ENCODE measurements around the gene HS3ST4. TPM values are rescaled to one million over a fixed set of nuclear protein-coding genes. Genes with fewer than 3 reads are reported as not detected.

HS3ST4 gene
- total RNA-seq, 1 experiment from 2014 or later: not detected

DNA sequence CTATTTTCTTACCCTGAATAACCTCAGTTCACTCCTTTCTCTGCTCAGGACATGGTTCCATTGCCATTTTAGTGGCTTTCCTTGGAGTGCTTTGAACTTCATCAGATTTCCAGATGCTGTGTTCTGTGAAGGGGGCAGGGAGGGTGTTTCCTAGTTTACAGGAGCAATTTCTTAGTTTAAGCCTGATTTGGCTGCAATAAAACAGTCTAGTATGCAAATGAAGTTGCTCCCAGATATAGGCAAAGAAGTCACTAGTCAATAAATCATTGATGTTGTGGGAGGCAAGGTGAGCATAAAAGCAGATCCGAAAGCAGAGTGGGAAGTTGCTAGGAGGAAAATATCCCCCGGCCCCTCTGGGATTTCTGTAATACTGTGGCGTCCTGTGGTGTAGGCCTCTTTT lies 202.3 kb downstream of the HS3ST4 start:
- H3K27ac ChIP-seq (ENCODE audit: low read length): no peak overlapping the region
- H3K27me3 ChIP-seq (ENCODE audit: control insufficient read depth, insufficient read depth, low read length): peaks cover 5% of the 10 kb centered on the region
- TF ChIP-seq, protein P1, sequence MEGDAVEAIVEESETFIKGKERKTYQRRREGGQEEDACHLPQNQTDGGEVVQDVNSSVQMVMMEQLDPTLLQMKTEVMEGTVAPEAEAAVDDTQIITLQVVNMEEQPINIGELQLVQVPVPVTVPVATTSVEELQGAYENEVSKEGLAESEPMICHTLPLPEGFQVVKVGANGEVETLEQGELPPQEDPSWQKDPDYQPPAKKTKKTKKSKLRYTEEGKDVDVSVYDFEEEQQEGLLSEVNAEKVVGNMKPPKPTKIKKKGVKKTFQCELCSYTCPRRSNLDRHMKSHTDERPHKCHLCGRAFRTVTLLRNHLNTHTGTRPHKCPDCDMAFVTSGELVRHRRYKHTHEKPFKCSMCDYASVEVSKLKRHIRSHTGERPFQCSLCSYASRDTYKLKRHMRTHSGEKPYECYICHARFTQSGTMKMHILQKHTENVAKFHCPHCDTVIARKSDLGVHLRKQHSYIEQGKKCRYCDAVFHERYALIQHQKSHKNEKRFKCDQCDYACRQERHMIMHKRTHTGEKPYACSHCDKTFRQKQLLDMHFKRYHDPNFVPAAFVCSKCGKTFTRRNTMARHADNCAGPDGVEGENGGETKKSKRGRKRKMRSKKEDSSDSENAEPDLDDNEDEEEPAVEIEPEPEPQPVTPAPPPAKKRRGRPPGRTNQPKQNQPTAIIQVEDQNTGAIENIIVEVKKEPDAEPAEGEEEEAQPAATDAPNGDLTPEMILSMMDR (IDR thresholded peaks at IDR 0.05): no peak
- no peak for TF ChIP-seq TCF7L2 (IDR thresholded peaks at IDR 0.05; ENCODE audit: low read depth, low read length)
- no peak for TF ChIP-seq SIN3A (IDR thresholded peaks at IDR 0.05; ENCODE audit: borderline replicate concordance, insufficient read depth, low read depth, low read length)
- TF ChIP-seq, protein P2, sequence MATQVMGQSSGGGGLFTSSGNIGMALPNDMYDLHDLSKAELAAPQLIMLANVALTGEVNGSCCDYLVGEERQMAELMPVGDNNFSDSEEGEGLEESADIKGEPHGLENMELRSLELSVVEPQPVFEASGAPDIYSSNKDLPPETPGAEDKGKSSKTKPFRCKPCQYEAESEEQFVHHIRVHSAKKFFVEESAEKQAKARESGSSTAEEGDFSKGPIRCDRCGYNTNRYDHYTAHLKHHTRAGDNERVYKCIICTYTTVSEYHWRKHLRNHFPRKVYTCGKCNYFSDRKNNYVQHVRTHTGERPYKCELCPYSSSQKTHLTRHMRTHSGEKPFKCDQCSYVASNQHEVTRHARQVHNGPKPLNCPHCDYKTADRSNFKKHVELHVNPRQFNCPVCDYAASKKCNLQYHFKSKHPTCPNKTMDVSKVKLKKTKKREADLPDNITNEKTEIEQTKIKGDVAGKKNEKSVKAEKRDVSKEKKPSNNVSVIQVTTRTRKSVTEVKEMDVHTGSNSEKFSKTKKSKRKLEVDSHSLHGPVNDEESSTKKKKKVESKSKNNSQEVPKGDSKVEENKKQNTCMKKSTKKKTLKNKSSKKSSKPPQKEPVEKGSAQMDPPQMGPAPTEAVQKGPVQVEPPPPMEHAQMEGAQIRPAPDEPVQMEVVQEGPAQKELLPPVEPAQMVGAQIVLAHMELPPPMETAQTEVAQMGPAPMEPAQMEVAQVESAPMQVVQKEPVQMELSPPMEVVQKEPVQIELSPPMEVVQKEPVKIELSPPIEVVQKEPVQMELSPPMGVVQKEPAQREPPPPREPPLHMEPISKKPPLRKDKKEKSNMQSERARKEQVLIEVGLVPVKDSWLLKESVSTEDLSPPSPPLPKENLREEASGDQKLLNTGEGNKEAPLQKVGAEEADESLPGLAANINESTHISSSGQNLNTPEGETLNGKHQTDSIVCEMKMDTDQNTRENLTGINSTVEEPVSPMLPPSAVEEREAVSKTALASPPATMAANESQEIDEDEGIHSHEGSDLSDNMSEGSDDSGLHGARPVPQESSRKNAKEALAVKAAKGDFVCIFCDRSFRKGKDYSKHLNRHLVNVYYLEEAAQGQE (IDR thresholded peaks at IDR 0.05; ENCODE audit: insufficient read depth in 1 of 2, low read depth in 2 of 2, low read length in 1 of 2): no peak
- no peak for TF ChIP-seq POLR2AphosphoS5 (IDR thresholded peaks at IDR 0.05; ENCODE audit: low read depth, low read length)
- H3K4me1 ChIP-seq (ENCODE audit: control insufficient read depth, insufficient read depth, low read length): no peaks in the 10 kb centered on the region
- intact Hi-C loops (cut with micrococcal nuclease; ENCODE audit: unreplicated experiment): no loop called here
- no peaks in the 10 kb centered on the region for H3K9me3 ChIP-seq (ENCODE audit: control insufficient read depth, insufficient read depth, low read depth, low read length)
- ATAC-seq (no peak), DNase-seq (ENCODE audit: low read depth, low spot score) (no peak)
- in situ Hi-C loops (cut with HindIII; ENCODE audit: low pct_unique_long_range_greater_than_20kb, low sequenced_read_pairs): no loop called here
- ChIA-PET POLR2A (no interaction called here), CTCF (no interaction called here)
- H3K36me3 ChIP-seq (ENCODE audit: control insufficient read depth, insufficient read depth, low read length): no peaks in the 10 kb centered on the region
- H3K4me3 ChIP-seq (ENCODE audit: low read depth in 2 of 2, low read length in 2 of 2): no peak overlapping the region
- no TSS peak for BruUV-seq (replicated peaks)

DNA sequence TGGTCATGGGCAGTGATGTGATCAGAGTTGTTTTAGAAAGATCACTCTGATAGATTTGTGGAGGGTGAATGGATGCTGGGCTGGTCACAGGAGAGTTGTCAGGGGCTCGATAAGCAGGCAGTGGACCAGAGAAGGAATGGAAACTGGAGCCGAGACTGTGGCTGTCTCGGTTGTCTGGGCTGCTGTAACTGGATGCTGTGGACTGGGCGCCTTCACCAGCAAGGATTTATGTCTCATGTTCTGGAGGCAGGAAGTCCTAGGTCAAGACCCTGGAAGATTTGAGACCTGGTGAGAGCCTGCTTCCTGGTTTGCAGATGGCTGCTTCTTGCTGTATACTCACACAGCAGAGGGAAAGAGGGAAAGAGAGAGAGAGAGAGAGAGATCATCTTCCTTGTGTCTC lies 203.6 kb downstream of the HS3ST4 start:
- Histone ChIP-seq H3K27me3 (ENCODE audit: control insufficient read depth, insufficient read depth, low read length) (peaks cover 4% of the 10 kb centered on the region), H3K36me3 (ENCODE audit: control insufficient read depth, insufficient read depth, low read length) (no peaks in the 10 kb centered on the region), H3K4me3 (ENCODE audit: low read depth in 2 of 2, low read length in 2 of 2) (no peak overlapping the region), H3K27ac (ENCODE audit: low read length) (no peak overlapping the region), H3K4me1 (ENCODE audit: control insufficient read depth, insufficient read depth, low read length) (no peaks in the 10 kb centered on the region), H3K9me3 (ENCODE audit: control insufficient read depth, insufficient read depth, low read depth, low read length) (no peaks in the 10 kb centered on the region)
- BruUV-seq (replicated peaks): no TSS peak
- POLR2A ChIA-PET: no interaction called here
- no peak for ATAC-seq
- no peak for TF ChIP-seq TCF7L2 (IDR thresholded peaks at IDR 0.05; ENCODE audit: low read depth, low read length)
- TF ChIP-seq, protein P1 (IDR thresholded peaks at IDR 0.05): no peak
- TF ChIP-seq, protein P2 (IDR thresholded peaks at IDR 0.05; ENCODE audit: insufficient read depth in 1 of 2, low read depth in 2 of 2, low read length in 1 of 2): no peak
- TF ChIP-seq POLR2AphosphoS5 (IDR thresholded peaks at IDR 0.05; ENCODE audit: low read depth, low read length): no peak
- no peak for TF ChIP-seq SIN3A (IDR thresholded peaks at IDR 0.05; ENCODE audit: borderline replicate concordance, insufficient read depth, low read depth, low read length)
- in situ Hi-C loops (cut with HindIII; ENCODE audit: low pct_unique_long_range_greater_than_20kb, low sequenced_read_pairs): no loop called here
- CTCF ChIA-PET: no interaction called here
- DNase-seq (ENCODE audit: low read depth, low spot score): no peak
- intact Hi-C loops (cut with micrococcal nuclease; ENCODE audit: unreplicated experiment): no loop called here

All from Panc1 (cell line).